GM04503 (cell line): Measurements from ENCODE around the gene GZMB.
A peak's percentile ranks its signal among the peaks of the same experiment; 100 is the strongest.
"Not testable (repeated sequence)": the region's sequence is repeated elsewhere in the genome, so short reads cannot be mapped to it uniquely, and the experiment has no call there.

ENCODE experiments used
- DNase-seq: peaks from one replicate; pipeline ENCODE4 v3.0.0-alpha.2; 2012; ENCODE audit warnings: low read depth

Gene GZMB

DNA sequence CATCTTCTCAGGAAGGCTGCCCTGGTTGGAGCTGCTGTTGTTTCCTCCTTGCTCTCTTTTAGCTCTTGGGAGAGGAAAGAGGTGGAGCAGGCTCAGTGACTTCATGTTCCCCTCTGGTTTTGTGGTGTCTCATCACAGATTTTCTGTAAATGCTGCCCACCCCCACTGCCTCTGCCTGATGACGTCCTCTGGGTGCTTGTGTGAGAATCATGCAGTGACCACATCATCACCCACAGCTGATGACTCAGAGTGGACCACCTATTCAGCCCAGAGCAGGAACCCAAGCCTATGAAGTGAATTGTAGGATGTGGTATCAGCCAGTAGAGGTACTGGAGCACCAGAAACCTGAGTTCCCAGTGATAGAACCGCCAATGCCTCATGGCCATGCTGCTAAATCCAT lies at the start of gene GZMB:
GZMB (minus strand) TSS at position 33 of the 400 bp plus-strand sequence; CDS start at position 3, 30 bp downstream.
- DNase-seq, result no peak

DNA sequence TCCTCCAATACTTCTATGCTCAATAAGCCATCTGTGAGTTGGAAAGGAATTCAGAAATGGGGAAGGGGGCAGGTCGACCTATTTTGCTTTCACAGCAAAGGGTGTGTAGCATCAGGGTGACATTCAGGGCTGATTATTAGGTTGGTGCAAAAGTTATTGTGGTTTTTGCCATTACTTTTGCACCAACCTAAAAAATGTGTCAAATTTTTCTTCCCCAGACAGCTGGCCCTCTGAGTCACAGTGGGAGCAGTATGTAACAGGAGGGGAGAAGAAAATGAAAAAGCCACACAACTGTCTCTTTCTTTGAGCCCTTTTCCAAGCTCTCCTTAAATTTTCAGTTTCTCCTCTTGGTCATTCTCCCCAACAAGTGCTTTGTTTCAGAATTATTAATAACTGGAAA lies 47.1 kb upstream of the GZMB start:
- no peak for DNase-seq

GRCh38 chr14:24680516-24680915 lies 46.5 kb upstream of the GZMB start:
- no peak for DNase-seq

DNA sequence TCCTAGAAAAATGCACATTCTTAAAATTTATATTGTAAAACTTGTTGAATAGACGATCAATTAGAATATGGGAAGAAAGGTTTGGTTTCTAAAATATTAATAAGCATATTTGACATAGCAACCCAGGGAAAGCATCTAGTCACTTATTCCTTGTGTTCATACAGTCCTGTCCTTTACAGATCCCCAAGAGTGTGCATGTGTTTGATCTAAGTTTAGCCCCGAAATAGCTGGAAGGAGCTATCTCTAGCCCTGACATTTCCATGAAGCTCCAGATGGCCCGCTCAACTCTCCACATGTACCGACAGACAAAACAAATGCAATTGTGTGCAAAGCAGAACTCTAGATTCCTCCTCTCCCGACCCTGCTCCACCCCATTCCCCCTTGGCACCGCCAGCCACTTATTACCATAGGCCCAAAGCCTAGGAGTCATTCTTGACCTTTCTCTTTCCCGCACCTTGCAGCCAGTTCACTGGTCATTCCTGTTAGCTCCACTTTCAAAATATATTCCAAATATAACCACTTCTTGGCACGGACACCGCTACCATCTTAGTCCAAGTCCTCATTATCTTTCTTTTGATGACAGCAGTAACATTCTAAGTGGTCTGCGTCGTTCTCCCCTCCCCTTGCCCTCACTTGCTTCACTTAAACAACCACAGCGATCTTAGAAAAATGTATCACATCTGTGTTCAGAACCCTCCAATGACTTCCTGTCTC lies 45.4 kb upstream of the GZMB start:
- DNase-seq, result no peak

DNA sequence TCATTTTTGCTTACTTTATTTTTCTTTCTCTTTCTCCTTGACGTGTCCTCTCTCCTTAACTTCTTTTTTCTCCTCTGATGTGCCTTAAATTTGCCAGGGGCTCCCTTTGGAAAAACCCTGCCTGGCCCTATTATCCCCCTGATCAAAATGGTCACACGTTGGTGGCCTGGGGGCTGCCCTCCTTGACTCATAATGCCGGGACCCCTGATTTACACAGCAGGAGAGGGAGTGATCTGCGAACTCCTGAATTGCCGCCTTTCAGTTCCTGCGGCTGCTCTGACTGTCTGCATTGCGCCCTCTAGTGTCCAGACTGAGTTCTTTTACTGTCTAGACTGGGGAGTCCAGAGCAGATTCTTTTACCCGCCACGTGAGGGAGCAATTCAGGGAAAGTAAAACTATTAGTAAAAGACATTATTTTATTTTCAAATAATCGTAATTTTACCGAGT lies 44.8 kb upstream of the GZMB start:
- DNase-seq, result peak; percentile 21

DNA sequence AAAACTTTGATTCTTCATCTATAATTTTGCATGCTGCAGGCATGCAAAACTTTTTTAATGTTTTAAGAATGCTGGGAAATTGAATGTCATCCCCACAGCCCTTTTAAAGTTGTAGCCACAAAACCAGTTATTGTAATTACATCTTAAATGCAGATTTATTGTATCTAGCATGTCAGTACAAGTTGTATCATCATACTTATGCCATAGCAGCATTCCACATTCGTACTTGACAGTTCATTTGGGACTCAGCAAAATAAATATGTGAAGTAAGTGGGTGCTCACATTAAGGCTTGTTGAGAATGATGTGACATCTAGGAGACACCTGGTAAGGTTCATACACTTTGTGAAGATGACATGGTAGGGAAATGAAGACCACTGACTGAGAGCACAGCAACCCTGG lies 44.0 kb upstream of the GZMB start:
- no peak for DNase-seq

- no peak for DNase-seq
Measured at GRCh38 chr14:24674204-24674970, 40.4 kb upstream of the GZMB start.

DNA sequence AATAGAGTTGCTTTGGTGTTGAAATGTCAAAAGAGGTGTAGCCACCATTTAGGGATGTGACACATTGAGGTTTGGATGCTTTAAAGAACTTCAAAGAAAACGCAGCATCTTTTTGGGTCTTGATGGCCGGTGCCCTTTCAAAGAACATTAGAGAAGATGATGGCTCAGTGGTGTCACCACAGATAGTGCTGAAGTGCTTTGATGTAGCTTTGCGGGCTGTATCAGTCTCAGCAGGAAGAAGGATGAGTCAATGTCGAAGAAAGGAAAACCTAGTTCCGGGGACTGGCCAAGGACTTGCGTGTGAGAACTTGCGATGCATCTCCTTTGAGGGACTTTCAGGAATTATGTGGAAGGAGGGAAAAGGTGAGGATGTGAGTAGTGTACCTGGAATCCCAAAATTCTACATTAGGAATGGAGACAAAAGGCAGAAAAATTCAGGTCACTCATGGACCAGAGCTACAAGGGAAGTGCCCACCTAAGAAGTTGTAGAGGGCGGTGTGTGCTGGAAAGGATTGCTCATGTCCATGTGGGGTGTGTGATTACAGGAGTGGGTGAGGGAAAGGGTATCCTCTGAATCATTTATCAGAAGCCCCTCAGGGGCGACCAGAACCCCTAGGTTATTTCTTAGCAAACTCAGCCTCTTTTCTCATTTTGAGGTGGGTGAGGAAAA lies 39.7 kb upstream of the GZMB start:
- no peak for DNase-seq

- DNase-seq, result no peak
Measured at GRCh38 chr14:24673059-24673458, 39.1 kb upstream of the GZMB start.

DNA sequence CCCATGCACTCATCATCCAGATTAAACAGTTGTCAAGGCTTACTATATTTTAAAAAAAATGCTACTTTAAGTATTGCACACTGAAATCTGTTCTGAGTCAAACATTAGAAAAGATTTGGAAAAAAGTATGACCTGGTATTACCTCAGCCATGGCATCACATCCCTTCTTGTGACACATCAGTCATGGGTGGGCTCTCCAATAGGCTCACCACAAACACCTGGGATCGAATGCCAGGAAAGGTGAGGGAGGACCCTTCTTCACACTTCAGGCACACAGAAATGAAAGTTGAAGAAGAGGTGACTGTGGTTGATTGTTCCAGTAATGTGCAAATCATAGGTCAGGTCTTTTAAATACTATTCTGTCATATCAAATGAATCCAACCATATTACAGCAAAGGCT lies 36.6 kb upstream of the GZMB start:
- DNase-seq, result no peak

GRCh38 chr14:24669651-24670050 lies 35.7 kb upstream of the GZMB start:
- DNase-seq, result no peak

DNA sequence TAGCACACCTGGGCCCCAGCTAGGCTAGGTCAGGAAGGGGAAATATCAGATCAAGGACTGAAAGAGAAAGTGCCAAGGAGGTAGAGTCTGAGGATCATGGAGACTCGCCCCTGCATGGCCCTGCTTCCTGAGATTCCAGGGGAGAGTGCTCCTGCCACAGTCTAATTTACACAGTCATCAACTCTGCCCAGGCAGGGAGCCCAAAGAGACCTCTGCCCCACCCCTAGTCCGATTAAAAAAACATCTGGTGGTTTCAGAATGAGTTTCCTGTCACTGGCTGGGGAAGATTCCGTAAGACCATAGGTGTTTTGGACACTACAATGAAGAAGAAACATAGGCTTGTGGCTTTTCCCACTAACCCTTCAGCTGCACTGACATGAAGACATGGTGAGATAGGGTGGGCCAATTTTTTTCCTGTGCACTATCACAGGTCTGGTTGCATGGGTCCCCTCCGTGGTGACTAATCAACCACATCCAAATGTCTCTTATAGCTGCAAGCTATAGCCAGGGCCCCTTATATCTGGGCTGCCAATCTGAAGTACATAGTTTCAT lies 31.5 kb upstream of the GZMB start:
- DNase-seq, result no peak

- DNase-seq, result no peak
Measured at GRCh38 chr14:24664366-24664765, 30.4 kb upstream of the GZMB start.

GRCh38 chr14:24662753-24663152 lies 28.8 kb upstream of the GZMB start:
- no peak for DNase-seq

- DNase-seq, result no peak
Measured at GRCh38 chr14:24659916-24660570, 26.1 kb upstream of the GZMB start.

DNA sequence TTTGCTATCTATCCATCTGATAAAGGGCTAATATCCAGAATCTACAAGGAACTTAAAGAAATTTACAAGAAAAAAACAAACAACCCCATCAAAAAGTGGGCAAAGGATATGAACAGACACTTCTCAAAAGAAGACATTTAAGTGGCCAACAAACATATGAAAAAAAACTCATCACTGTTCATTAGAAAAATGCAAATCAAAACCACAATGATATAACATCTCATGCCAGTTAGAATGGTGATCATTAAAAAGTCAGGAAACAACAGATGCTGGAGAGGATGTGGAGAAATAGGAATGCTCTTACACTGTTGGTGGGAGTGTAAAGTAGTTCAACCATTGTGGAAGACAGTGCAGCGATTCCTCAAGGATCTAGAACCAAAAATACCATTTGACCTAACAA lies 14.4 kb upstream of the GZMB start:
- not testable (repeated sequence) for DNase-seq

GRCh38 chr14:24639905-24640304 lies 5.9 kb upstream of the GZMB start:
- DNase-seq, result no peak

- no peak for DNase-seq
Measured at GRCh38 chr14:24639270-24639669, 5.3 kb upstream of the GZMB start.

DNA sequence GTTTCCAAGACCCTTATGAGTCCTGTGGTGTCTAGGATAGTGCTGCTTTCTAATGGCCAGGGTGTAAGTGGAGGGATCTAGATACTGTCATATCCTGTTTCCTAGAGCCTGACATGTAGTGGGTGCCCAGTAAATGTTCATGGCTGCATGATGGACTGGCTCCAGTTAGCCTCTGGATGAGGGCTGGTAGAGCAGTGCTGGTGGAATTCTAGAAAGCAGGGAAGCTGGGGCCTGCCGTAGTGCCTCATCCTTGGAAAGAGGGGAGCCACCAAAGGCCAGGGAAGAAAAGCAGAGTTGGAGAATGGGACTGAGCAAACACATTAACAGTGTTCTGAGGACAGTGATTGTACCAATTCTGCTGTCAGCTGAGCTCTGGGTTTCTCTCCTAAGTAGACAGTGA lies 637 bp downstream of the GZMB start:
- no peak for DNase-seq

GRCh38 chr14:24632761-24633160 lies 1.2 kb downstream of the GZMB start:
- DNase-seq, result no peak

DNA sequence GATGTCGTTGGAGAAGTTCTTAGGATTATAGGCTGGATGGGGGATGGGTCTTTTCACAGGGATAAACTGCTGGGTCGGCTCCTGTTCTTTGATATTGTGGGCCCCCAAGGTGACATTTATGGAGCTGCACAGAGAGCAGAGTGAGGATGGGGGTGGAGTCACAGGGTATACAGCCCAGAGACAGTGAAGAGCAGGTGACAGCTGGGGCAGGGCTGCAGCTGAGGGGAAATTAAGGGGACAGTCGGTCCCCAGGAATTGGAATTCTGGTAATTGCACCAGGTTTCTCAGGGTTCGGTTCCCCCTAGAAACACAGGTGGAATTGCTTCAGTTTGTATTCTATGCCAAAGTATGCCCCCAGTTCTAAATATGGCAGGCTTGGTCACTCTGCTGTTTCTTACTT lies 1.7 kb downstream of the GZMB start:
- no peak for DNase-seq

DNA sequence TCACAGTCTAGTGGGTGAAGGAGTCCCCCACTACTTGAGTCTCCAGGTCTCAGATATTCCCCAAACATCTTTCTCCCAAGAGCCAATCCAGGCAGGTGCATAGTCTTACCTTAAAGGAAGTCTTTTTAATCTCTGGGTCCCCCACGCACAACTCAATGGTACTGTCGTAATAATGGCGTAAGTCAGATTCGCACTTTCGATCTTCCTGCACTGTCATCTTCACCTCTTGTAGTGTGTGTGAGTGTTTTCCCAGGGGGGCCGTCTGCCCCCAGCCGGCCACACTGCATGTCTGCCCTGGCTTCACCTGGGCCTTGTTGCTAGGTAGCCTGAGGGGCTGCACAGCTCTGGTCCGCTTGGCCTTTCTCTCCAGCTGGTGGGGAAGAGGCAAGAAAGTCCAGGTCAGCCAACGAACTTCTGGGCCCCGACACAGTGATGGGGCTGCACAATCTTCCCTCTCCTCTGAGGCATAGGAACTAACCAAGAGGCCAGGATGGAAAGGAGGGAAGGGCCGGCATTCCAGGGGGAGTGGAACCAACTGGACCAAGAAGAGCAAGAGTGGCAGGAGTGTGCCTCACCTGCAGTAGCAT lies 2.1 kb downstream of the GZMB start:
- no peak for DNase-seq
